Osteocyte (in vitro differentiated cells): ENCODE results near the gene RAB40B. TPM values are rescaled to one million over a fixed set of nuclear protein-coding genes. Genes with fewer than 3 reads are reported as not detected.
"Not testable (repeated sequence)": the region's sequence is repeated elsewhere in the genome, so short reads cannot be mapped to it uniquely, and the experiment has no call there.

Source experiments
- DNase-seq: peaks from one replicate; pipeline ENCODE4 v3.0.0; 2021; ENCODE audit warnings: mixed read lengths; ENCODE audit not compliant: unreplicated experiment; ENCODE audit errors: extremely low spot score
- H3K27ac Mint-ChIP-seq: one replicate; pipeline ENCODE4 v1.8.0; 2021; ENCODE audit warnings: mild to moderate bottlenecking, mixed read lengths; ENCODE audit not compliant: unreplicated experiment
- H3K27me3 Mint-ChIP-seq: one replicate; pipeline ENCODE4 v1.8.0; 2021; ENCODE audit warnings: mixed read lengths; ENCODE audit not compliant: unreplicated experiment
- H3K36me3 Mint-ChIP-seq: one replicate; pipeline ENCODE4 v1.8.0; 2021; ENCODE audit warnings: mixed read lengths; ENCODE audit not compliant: unreplicated experiment
- H3K4me1 Mint-ChIP-seq: one replicate; pipeline ENCODE4 v1.8.0; 2021; ENCODE audit warnings: mixed read lengths; ENCODE audit not compliant: unreplicated experiment
- H3K4me3 Mint-ChIP-seq: one replicate; pipeline ENCODE4 v1.8.0; 2021; ENCODE audit warnings: mild to moderate bottlenecking, moderate library complexity, mixed read lengths; ENCODE audit not compliant: unreplicated experiment
- H3K9me3 Mint-ChIP-seq: one replicate; pipeline ENCODE4 v1.8.0; 2021; ENCODE audit warnings: mixed read lengths; ENCODE audit not compliant: unreplicated experiment
- CTCF ChIP-seq: fragments of 200-600 bp; sonication (generic); IDR thresholded peaks from 2 replicates; pipeline ENCODE4 v1.5.0; 2021; ENCODE audit warnings: antibody characterized with exemption, mild to moderate bottlenecking, moderate library complexity
- long read RNA-seq: library from polyadenylated mRNA; unstranded; transcript quantifications from one replicate; pipeline ENCODE4 v2.0.0, GENCODE V29; 2021
- total RNA-seq: library from RNA; stranded (reverse); gene quantifications from 2 replicates; pipeline ENCODE4 v1.2.1, GENCODE V29; 2021

The RAB40B gene
- total RNA-seq = 13.4 and 14.7 TPM in 2 replicates
- long read RNA-seq, partial matches to known transcripts = 0 of 7 reads
- long read RNA-seq, other reads (novel, unspliced or antisense) = 0 of 7 reads

GRCh38 chr17:82698065-82698973 is at the start of gene RAB40B:
RAB40B (minus strand) TSS chr17:82698698; CDS start chr17:82698596, 102 bp downstream.
- peak within 1 kb of the TSS; percentile 79 for H3K4me3 Mint-ChIP-seq
- TF ChIP-seq CTCF = no peak
- H3K36me3 Mint-ChIP-seq = peaks cover 10% of the 10 kb centered on the region
- peak; percentile 100 for DNase-seq
- H3K27me3 Mint-ChIP-seq = no peaks in the 10 kb centered on the region
- no peak within 1 kb of the TSS for H3K27ac Mint-ChIP-seq
- H3K4me1 Mint-ChIP-seq = peaks cover 13% of the 10 kb centered on the region
- H3K9me3 Mint-ChIP-seq = peaks cover 6% of the 10 kb centered on the region

GRCh38 chr17:82745524-82745923 is 47.0 kb upstream of the RAB40B start:
- no peaks in the 10 kb centered on the region for H3K27me3 Mint-ChIP-seq
- no peak for TF ChIP-seq CTCF
- H3K4me3 Mint-ChIP-seq = no peak overlapping the region
- H3K4me1 Mint-ChIP-seq = no peaks in the 10 kb centered on the region
- H3K36me3 Mint-ChIP-seq = peaks cover 33% of the 10 kb centered on the region
- no peak overlapping the region for H3K27ac Mint-ChIP-seq
- no peak for DNase-seq
- H3K9me3 Mint-ChIP-seq = peaks cover 13% of the 10 kb centered on the region

GRCh38 chr17:82744736-82745135 is 46.2 kb upstream of the RAB40B start:
- H3K4me1 Mint-ChIP-seq, H3K27ac Mint-ChIP-seq, H3K27me3 Mint-ChIP-seq, DNase-seq, H3K4me3 Mint-ChIP-seq: not testable (repeated sequence)
- Mint-ChIP-seq H3K36me3 (peaks cover 41% of the 10 kb centered on the region), H3K9me3 (peaks cover 14% of the 10 kb centered on the region)

GRCh38 chr17:82743344-82744219 is 45.1 kb upstream of the RAB40B start:
- Mint-ChIP-seq H3K4me1 (no peaks in the 10 kb centered on the region), H3K36me3 (peaks cover 40% of the 10 kb centered on the region), H3K27ac (no peak overlapping the region), H3K27me3 (no peaks in the 10 kb centered on the region), H3K9me3 (peaks cover 14% of the 10 kb centered on the region), H3K4me3 (no peak overlapping the region)
- no peak for TF ChIP-seq CTCF
- no peak for DNase-seq

- no peak for DNase-seq
- Mint-ChIP-seq H3K27ac (no peak overlapping the region), H3K9me3 (peaks cover 12% of the 10 kb centered on the region), H3K4me1 (peaks cover 3% of the 10 kb centered on the region), H3K36me3 (peaks cover 37% of the 10 kb centered on the region), H3K4me3 (no peak overlapping the region), H3K27me3 (no peaks in the 10 kb centered on the region)
- no peak for TF ChIP-seq CTCF
Observed at GRCh38 chr17:82740906-82741759, 42.6 kb upstream of the RAB40B start.
